ENCODE data around the gene RNF183. TPM values are rescaled to one million over a fixed set of nuclear protein-coding genes. Genes with fewer than 3 reads are reported as not detected.

Gene RNF183
- total and polyA plus RNA-seq, 9 of the 15 experiments (the other 6 are each of a cell fraction or from before 2014, with no cell fraction given): 0.04 to 2.0 (median 0.16) TPM; not detected in 5

- TF ChIP-seq RBBP5 (IDR thresholded peaks at IDR 0.05; ENCODE audit: borderline replicate concordance, insufficient read depth, low read length, poor library complexity, severe bottlenecking): peak; percentile 48
- no peak for TF ChIP-seq STAG1 (CRISPR knock-in tag; IDR thresholded peaks at IDR 0.05; ENCODE audit: borderline replicate concordance)
- peak; percentile 14 to 42; a peak in 1 of 4 replicates for TF ChIP-seq KDM1A (IDR thresholded peaks at IDR 0.05)
- no peak for TF ChIP-seq DDX20 (tag; IDR thresholded peaks at IDR 0.05; ENCODE audit: low read depth)
- peak; percentile 29 for TF ChIP-seq PHF20 (IDR thresholded peaks at IDR 0.05; ENCODE audit: partially characterized antibody)
- TF ChIP-seq LEF1 (IDR thresholded peaks at IDR 0.05): peak; percentile 20; the same call in 1 of the 2 replicates
- TF ChIP-seq ZBTB17 (CRISPR knock-in tag; IDR thresholded peaks at IDR 0.05): peak; percentile 98
- TF ChIP-seq KDM4B (IDR thresholded peaks at IDR 0.05; ENCODE audit: borderline replicate concordance in 2 of 2, low read depth in 1 of 2): no peak
- peak; percentile 38 for TF ChIP-seq MGA (IDR thresholded peaks at IDR 0.05)
- no peak for TF ChIP-seq ZNF134 (CRISPR knock-in tag; conservative IDR thresholded peaks at IDR 0.05)
- TF ChIP-seq TFAP4 (CRISPR knock-in tag; IDR thresholded peaks at IDR 0.05; ENCODE audit: borderline replicate concordance): peak; percentile 27; the same call in 1 of the 2 replicates
- no peak for TF ChIP-seq HEY1 (CRISPR knock-in tag; IDR thresholded peaks at IDR 0.05; ENCODE audit: borderline replicate concordance)
- TF ChIP-seq ZHX1 (conservative IDR thresholded peaks at IDR 0.05; ENCODE audit: low read length): no peak
These were observed 40.6 kb upstream of the RNF183 start (continued) for GRCh38 chr9:113343732-113344231.
